NCI-H2227 (cell line): Measurements from ENCODE around the gene RPS6KA2.

Experiments used
- DNase-seq: peaks from one replicate; lab custom pipeline; 2025; ENCODE audit not compliant: unreplicated experiment; lab: John Stamatoyannopoulos, UW

RPS6KA2 gene

DNA sequence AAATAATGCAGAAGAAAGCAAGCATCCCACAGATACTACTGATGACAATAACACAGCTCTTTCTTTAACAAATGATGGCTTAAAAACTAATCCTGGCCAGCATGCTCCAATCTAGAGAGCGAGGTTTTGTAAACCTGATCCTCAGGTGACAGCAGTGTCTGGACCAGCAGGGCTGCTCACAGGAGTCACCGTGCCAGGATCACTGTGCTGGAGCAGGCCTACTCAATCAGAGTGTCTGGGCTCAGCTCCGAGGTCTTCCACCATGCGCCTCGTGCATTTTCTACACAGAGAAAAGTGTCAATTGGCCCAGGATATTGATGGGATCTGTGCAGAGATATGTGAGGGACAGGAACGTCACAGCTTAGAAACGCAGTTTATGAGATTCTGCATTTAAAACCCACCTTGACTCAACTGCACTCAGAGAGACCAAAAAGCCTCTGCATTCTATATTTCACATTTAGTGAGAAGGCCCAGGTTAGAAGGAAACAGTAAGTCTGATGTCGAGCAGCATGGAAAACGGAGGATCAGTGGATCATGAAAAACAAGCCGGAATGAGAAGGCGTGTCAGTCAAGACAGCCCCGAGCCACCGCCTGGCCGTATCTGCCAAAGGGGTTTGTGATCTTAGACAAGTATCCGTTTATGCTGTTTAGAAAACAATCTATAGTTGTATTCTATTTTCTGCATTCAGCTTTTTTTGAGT is 48.4 kb downstream of the RPS6KA2 start:
- no peak for DNase-seq

DNA sequence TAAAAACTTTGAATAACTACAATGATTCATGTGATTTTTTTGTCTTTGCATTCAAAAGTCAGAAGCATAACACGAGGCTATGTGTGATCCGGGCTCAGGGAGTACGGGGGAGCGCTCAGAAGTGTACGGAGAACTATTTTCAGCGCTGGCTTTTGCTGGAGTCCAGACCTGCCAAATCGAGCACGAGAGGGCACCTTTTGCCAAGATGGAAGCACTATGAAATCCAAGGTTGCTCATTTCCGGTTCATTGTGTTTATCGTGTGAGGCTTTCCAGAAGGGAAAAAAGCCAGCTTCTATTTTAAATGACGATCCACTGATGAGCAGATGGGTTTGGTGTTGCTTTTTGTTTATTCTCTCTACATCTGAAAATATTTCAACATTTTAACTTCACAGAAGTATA is 51.8 kb downstream of the RPS6KA2 start:
- no peak for DNase-seq

GRCh38 chr6:166573511-166574216 is 53.4 kb downstream of the RPS6KA2 start:
- no peak for DNase-seq

- no peak for DNase-seq
Observed at GRCh38 chr6:166572370-166573261, 54.4 kb downstream of the RPS6KA2 start.

DNA sequence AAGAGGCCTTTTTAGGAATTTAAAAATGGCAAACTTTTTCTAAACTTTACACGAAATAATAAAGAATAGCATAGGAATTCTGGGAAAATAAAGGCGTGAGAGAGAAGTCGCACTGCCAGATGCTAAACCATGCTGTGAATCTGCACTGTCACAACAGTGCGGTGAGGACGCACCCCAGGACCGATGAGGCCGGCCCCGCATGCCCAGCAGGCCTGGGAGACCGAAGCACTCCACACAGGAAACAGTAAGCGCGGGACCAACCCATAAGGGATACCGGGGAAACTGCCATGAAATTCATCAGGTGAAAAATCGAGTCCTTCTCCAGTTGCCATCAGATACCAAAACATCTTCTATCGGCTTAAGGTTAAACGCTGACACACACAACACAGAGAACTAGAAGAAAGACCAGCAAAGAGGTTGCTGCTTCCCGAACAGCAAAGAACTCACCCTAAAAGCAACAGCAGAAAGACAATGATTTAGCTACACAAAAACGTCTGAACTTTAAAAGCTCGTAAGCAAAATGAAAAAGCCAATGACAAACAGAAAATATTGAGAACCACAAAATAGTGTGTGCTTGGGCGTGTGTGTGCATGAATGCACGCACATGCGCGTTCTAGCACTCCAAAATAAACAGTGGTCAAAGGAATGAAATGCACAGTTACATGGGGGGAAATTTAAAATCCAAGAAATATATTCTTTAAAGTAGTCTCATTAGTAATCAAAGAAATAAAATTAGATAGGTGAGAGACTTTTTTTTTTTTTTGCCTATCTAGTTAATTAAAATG is 55.9 kb downstream of the RPS6KA2 start:
- DNase-seq: no peak

DNA sequence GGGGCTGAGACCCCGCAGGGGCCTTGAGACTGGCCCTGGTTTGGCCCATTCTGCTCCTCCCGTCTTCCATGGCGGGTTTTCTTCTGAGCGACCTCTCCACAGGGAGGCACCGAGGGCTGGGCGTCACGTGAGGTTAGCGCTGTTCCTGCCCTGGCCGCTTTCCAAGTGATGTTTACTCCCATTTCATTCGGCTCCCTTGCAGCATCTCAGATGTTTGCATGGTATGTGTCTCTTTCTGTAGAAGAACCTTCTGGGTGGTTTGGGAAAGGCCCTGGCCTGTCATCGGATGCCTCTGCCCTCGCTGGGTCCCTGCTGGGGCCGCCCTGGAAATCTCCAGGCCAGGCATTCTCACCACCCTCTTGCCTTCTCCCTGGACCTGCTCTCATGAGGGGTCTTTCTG is 57.8 kb downstream of the RPS6KA2 start:
- no peak for DNase-seq

DNA sequence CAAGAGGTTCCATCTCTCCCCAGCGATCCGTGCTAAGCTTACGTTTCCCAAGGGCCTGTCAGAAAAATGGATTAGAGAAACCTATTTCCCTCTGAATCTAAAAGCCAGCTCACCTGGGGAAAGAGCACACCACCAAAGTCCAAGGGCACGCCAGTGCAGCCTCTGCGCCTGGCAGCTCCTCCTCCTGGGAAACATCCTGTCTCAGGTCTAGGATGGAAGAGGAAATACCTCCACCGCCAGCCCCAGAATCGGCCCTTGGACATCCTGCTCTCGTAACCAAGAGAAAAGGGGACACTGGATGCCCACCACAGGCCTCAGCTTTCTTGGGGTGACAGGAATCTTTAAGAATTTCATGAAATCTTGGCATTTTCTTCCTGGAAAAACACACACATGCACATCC is 59.2 kb downstream of the RPS6KA2 start:
- DNase-seq: no peak

DNA sequence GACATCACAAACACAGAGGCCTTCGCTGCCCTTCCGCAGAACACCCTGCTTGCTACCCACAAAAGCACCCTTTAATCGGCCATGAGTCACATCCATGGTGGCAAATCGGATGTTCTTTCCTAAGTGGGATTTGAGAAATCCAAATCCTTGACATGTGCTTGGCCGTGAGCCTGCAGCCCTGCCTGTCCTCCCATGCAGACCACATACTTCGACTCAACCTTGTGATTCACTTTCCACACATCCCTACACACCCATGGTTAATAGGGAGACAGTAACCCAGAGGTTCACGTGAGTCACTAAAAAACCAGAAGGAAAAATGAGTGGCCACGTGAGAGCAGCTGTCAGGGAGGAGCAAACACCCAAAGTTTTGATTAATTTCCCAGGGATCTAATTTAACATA is 59.9 kb downstream of the RPS6KA2 start:
- DNase-seq: no peak

DNA sequence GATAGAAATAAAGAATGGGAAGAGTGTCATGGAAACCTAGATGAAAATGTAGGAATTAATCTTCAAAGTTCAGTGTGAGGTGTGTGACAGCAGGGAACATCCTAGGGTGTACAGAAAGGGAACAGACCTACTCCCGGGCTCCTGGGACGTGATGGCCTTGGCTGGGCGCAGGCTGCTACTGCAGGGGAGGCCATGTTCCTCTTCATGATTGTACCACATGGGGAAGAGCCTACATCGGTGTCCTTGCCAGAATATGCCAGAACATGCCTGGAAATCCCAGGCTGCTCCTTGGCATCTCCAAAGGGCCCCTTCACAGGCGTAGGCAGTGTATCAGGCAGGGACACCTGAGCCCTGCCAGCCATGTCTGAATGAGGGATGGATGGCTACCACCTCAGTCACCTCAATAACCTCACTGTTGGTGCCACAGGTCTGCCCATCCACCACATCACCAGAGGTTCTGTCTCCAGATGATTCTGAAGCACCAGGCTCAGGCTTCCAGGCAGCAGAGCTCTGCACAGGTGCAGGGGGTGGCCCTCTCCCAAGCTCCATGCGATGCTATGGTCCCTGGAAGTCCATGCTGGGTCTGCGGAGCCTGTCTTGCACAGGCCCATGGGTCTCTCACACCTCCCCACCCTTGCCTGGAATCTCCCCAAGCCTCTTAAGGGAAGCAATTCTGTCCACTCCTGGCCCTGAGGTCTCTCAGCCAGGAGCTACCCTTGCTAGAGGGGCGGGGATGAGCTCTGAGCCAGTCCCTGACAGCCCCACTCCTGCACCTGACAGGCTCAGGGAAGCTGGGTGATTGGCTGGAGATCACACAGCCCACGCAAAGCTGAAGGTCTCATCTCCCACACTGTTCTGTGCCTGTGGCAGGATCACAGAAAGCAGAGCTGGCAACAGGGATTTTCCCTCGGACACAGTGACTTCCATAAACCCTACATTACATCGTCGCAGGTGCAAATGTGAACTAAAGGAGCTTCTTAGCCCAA is 60.7 kb downstream of the RPS6KA2 start:
- no peak for DNase-seq

- DNase-seq: no peak
Observed at GRCh38 chr6:166565084-166565967, 61.7 kb downstream of the RPS6KA2 start.

DNA sequence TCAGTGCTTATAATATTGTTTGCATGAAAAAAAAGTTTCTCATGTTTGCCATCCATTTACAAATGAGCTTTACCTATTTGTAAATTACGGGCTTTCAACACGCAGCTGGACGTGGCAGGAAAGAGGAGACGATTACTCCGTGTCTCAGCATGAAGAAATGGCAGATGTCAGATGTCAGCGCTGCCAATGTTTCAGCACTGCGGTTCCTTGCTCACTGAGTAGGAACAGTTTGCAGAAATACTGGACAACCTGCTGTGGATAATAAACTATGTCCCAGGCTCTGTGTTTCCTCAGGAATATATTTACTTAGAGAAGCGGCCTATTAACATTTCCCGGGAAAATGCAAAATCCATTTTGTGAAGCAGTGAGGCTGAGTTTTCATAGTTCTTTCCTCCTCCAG is 63.2 kb downstream of the RPS6KA2 start:
- DNase-seq: no peak

- no peak for DNase-seq
Observed at GRCh38 chr6:166563200-166563599, 63.9 kb downstream of the RPS6KA2 start.

DNA sequence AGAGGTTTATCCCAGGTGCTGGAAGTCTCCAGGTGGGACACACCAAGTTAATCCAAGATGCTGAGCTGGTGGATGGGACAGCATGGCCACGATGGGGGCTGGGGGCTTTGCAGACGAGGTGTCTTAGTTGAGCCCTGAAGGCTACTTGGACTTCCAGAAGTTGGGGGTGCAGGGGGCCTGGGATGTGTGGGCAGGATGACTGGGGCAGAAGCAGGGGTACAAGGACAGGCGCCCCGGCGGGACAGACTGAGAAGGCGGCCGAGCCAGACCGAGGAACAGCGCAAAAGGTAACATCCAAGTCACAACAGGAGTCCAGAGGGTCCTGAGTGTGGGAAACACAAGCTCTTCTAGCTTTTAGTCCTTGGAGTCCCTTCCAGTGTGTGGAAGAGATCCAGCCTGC is 64.3 kb downstream of the RPS6KA2 start:
- DNase-seq: no peak

- DNase-seq: no peak
Observed at GRCh38 chr6:166561771-166562359, 65.2 kb downstream of the RPS6KA2 start.

DNA sequence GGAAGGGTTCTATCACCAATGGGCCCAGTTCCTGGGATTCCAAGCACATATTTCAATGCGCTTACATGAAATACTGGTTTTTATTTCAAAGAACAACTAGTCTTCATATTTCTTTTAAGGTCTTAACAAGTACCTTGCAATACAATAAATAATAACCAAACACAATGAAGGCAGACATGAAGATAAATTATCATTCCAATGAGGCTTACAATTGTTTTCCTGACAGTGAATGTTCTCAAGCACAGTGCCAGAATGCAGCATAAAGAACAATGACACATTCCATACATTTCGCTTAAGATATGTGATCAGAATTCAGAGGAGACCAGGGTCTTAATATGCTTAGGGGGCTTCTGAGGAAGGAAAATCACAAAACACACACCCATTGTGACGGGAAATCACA is 66.8 kb downstream of the RPS6KA2 start:
- DNase-seq: no peak

- no peak for DNase-seq
Observed at GRCh38 chr6:166559662-166560061, 67.4 kb downstream of the RPS6KA2 start.

- no peak for DNase-seq
Observed at GRCh38 chr6:166559211-166559610, 67.8 kb downstream of the RPS6KA2 start.
